ENCODE measurements around the gene NF1. TPM values are rescaled to one million over a fixed set of nuclear protein-coding genes. Genes with fewer than 3 reads are reported as not detected.
"Not testable (repeated sequence)": the region's sequence is repeated elsewhere in the genome, so short reads cannot be mapped to it uniquely, and the experiment has no call there.

The NF1 gene
- total RNA-seq, 4 donors from 2014 or later = 66.1 to 107 (median 90.9) TPM

- H3K4me1 ChIP-seq = no peaks in the 10 kb centered on the region
- no peak for TF ChIP-seq EP300 (IDR thresholded peaks at IDR 0.05)
- no peak for TF ChIP-seq CTCF (IDR thresholded peaks at IDR 0.05)
- no peak for TF ChIP-seq POLR2A (IDR thresholded peaks at IDR 0.05)
- no peaks in the 10 kb centered on the region for H3K36me3 ChIP-seq
- H3K27ac ChIP-seq = no peak overlapping the region
- H3K9me3 ChIP-seq = no peaks in the 10 kb centered on the region
- WGBS, 2 donors = 40 to 59% methylated on average over 1 of the region's 1 CpG
- no peaks in the 10 kb centered on the region for H3K27me3 ChIP-seq
- no peak for DNase-seq (ENCODE audit: low spot score in 2 of 2)
- H3K4me3 ChIP-seq = no peak overlapping the region
Measured at GRCh38 chr17:31079731-31080130, 15.0 kb upstream of the NF1 start.

GRCh38 chr17:31085563-31085962 is 9.2 kb upstream of the NF1 start:
- Histone ChIP-seq H3K4me3 (no peak overlapping the region), H3K9me3 (no peaks in the 10 kb centered on the region), H3K27ac (no peak overlapping the region), H3K36me3 (no peaks in the 10 kb centered on the region), H3K4me1 (no peaks in the 10 kb centered on the region), H3K27me3 (no peaks in the 10 kb centered on the region)
- 58 to 63% methylated on average over 2 of the region's 2 CpGs for WGBS, 2 donors
- DNase-seq (ENCODE audit: low spot score in 2 of 2) = no peak
- no peak for TF ChIP-seq CTCF (IDR thresholded peaks at IDR 0.05)
- no peak for TF ChIP-seq EP300 (IDR thresholded peaks at IDR 0.05)
- no peak for TF ChIP-seq POLR2A (IDR thresholded peaks at IDR 0.05)

GRCh38 chr17:31089471-31089870 is 5.3 kb upstream of the NF1 start:
- Histone ChIP-seq H3K27me3 (no peaks in the 10 kb centered on the region), H3K4me3 (no peak overlapping the region), H3K9me3 (no peaks in the 10 kb centered on the region), H3K27ac (no peak overlapping the region), H3K4me1 (peaks cover 0 to 5% (median 0%) of the 10 kb centered on the region in 4 donors), H3K36me3 (no peaks in the 10 kb centered on the region)
- no peak for DNase-seq (ENCODE audit: low spot score in 2 of 2)
- WGBS, 2 donors = 86 to 92% methylated on average over 3 of the region's 3 CpGs
- TF ChIP-seq POLR2A (IDR thresholded peaks at IDR 0.05) (no peak), EP300 (IDR thresholded peaks at IDR 0.05) (no peak), CTCF (IDR thresholded peaks at IDR 0.05) (no peak)

GRCh38 chr17:31090650-31091049 is 4.1 kb upstream of the NF1 start:
- H3K9me3 ChIP-seq; H3K4me3 ChIP-seq; H3K36me3 ChIP-seq; DNase-seq (ENCODE audit: low spot score in 2 of 2); H3K27me3 ChIP-seq; H3K4me1 ChIP-seq; H3K27ac ChIP-seq: not testable (repeated sequence)
- WGBS, 2 donors = 89 to 91% methylated on average over 3 of the region's 3 CpGs

- TF ChIP-seq EP300 (IDR thresholded peaks at IDR 0.05) = no peak
- no peak for TF ChIP-seq POLR2A (IDR thresholded peaks at IDR 0.05)
- TF ChIP-seq CTCF (IDR thresholded peaks at IDR 0.05) = no peak
- H3K36me3 ChIP-seq = no peaks in the 10 kb centered on the region
- no peak overlapping the region for H3K27ac ChIP-seq
- H3K4me3 ChIP-seq = no peak overlapping the region
- no peaks in the 10 kb centered on the region for H3K27me3 ChIP-seq
- DNase-seq (ENCODE audit: low spot score in 2 of 2) = no peak
- peaks cover 0 to 22% (median 2%) of the 10 kb centered on the region in 4 donors for H3K4me1 ChIP-seq
- 80 to 83% methylated on average over 1 of the region's 1 CpG for WGBS, 2 donors
- H3K9me3 ChIP-seq = no peaks in the 10 kb centered on the region
Measured at GRCh38 chr17:31092475-31093064, 2.2 kb upstream of the NF1 start.

Data from tibial nerve (tissue), 4 donors.